HG03135 (cell line): Measurements from ENCODE around the gene DGKA.
A peak's percentile ranks its signal among the peaks of the same experiment; 100 is the strongest.

Experiments used
- ATAC-seq: cut with Tn5 transposase; IDR thresholded peaks from one replicate; pipeline ENCODE4 v1.9.1; 2021; ENCODE audit warnings: mild to moderate bottlenecking, moderate library complexity; ENCODE audit not compliant: unreplicated experiment

The DGKA gene

GRCh38 chr12:55931317-55931779, 386 bp downstream of the DGKA start:
- no peak for ATAC-seq

- no peak for ATAC-seq
Measured at GRCh38 chr12:55931780-55932550, 1.0 kb downstream of the DGKA start.

- no peak for ATAC-seq
Measured at GRCh38 chr12:55932551-55932910, 1.6 kb downstream of the DGKA start.

GRCh38 chr12:55933169-55933798, 2.3 kb downstream of the DGKA start:
- ATAC-seq: no peak

GRCh38 chr12:55933799-55934742, 3.1 kb downstream of the DGKA start:
- no peak for ATAC-seq

- no peak for ATAC-seq
Measured at GRCh38 chr12:55934773-55935172, 3.8 kb downstream of the DGKA start.

- ATAC-seq: no peak
Measured at GRCh38 chr12:55935738-55936151, 4.8 kb downstream of the DGKA start.

- no peak for ATAC-seq
Measured at GRCh38 chr12:55937981-55938380, 7.0 kb downstream of the DGKA start.

- ATAC-seq: no peak
Measured at GRCh38 chr12:55938826-55939501, 8.0 kb downstream of the DGKA start.

- ATAC-seq: peak; percentile 87
Measured at GRCh38 chr12:55940065-55940732, 9.2 kb downstream of the DGKA start.

- no peak for ATAC-seq
Measured at GRCh38 chr12:55942055-55942454, 11.1 kb downstream of the DGKA start.

- no peak for ATAC-seq
Measured at GRCh38 chr12:55942577-55943136, 11.7 kb downstream of the DGKA start.

GRCh38 chr12:55946553-55946952, 15.6 kb downstream of the DGKA start:
- no peak for ATAC-seq

- no peak for ATAC-seq
Measured at GRCh38 chr12:55955344-55955743, 24.4 kb downstream of the DGKA start.

- ATAC-seq: no peak
Measured at GRCh38 chr12:55955800-55956508, 25.0 kb downstream of the DGKA start.

- ATAC-seq: no peak
Measured at GRCh38 chr12:55957106-55957859, 26.3 kb downstream of the DGKA start.

GRCh38 chr12:55963760-55964159, 32.8 kb downstream of the DGKA start:
- ATAC-seq: no peak

- ATAC-seq: no peak
Measured at GRCh38 chr12:55965240-55965639, 34.3 kb downstream of the DGKA start.
